ENCODE results near the gene SSNA1.

GRCh38 chr9:137232101-137232500 lies 43.6 kb downstream of the SSNA1 start:
- TF ChIP-seq CTCF (IDR thresholded peaks at IDR 0.05) (no peak), POLR2A (IDR thresholded peaks at IDR 0.05) (no peak)
